Superior temporal gyrus (tissue), 1 donor: Measurements from ENCODE around the gene DRC7.

ENCODE experiments used
- DNase-seq: peaks from one replicate; pipeline ENCODE4 v3.0.0-alpha.2; 2016; ENCODE audit errors: extremely low spot score

DRC7 gene

DNA sequence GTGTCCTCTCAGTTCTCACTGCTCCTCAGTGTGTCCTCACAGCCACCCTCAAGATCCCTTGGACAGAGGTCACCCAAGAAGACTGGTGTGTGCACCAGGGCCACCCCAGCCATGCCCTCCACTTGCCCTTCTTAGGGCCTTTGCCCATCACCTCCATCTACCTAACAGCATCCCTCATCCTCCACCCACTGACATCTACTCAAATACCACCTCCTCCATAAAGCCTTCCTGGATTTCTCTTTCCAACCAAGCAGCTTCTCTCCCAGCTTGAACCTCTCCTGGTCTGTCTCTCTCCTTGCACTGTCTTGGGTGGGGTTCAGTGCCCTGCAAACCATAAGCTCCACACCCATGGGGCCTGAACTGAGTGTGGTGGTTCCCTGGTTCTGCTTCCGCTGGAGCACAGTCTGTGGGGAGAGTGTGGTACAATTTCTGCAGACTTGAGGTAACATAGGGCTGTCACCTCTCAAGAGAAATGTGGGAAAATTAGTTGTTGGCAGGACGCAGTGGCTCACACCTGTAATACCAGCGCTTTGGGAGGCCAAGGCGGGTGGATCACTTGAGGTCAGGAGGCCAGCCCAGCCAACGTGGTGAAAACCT, 55.3 kb downstream of the DRC7 start:
- no peak for DNase-seq

DNA sequence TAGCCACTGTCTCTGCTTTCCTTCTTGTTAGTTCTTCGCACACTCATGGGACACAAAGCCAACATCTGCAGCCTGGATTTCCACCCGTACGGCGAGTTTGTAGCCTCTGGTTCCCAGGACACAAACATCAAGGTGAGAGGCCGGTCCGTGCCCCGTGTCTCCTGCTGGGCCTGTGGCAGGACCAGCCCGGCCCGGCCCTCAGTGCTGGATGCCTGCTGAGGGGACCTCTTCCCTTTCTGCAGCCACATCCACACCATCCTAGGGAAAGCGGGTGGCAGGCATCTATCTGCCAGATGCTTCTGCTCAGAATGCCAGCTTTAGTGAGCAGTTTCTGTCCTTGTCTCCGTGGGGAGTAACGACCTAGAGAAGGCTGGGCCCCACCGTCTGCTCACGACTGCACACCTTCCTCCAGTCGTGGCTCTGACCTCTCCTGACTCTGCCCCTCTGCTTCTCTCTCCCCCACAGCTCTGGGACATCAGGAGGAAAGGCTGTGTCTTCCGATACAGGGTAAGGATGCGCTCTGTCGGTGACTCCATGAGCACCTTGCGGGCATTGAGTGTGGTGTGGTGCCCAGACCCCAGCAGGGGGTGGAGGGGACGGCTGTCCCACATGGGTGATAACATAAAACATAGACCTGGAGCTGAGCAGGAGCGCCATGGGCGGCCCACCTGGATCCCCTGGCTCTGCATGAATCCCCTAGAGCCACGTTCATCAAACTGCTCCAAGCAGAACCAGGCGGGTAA, 56.4 kb downstream of the DRC7 start:
- no peak for DNase-seq

DNA sequence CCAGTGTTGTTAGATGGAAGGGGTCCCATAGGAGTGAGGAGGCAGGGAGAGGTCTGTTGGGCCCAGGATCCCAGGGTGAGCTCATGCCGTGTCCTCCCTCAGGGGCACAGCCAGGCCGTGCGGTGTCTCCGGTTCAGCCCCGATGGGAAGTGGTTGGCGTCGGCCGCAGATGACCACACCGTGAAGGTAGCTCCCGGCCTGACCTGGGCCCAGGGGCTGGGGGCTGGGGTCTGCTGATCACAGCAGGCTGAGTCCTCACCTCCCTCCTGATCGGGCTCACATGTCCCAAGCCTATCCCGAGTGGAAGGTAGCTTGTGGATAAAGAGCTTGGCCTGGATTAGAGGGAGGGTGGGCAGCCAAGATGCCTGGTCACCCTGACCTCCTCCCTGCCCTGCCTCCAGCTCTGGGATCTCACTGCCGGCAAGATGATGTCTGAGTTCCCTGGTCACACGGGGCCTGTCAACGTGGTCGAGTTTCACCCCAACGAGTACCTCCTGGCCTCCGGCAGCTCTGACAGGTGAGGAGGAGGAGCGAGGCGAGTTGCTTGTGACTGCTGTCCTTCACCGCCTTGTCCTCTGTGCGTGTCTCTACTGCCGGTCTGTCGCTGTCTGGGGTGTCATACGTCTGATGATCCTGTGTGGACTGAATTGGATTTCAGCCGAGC, 57.1 kb downstream of the DRC7 start:
- DNase-seq = no peak

DNA sequence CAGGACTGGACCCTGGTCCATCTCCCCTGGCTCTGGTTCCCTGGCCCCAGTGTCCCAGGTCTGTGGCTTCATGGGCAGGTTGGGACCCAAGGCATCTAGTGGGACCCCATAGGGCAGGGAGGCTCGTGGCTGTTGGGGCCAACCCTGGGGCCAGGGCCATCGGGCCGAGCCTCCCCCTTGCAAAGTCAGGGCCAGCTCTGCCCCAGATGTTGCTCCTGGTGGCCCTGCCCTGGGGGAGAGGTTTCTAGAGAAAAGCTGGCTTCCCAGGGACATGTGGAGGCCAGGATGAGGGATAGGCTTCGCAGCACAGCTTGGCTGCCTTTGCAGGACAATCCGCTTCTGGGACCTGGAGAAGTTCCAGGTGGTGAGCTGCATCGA, 57.6 kb downstream of the DRC7 start:
- no peak for DNase-seq

DNA sequence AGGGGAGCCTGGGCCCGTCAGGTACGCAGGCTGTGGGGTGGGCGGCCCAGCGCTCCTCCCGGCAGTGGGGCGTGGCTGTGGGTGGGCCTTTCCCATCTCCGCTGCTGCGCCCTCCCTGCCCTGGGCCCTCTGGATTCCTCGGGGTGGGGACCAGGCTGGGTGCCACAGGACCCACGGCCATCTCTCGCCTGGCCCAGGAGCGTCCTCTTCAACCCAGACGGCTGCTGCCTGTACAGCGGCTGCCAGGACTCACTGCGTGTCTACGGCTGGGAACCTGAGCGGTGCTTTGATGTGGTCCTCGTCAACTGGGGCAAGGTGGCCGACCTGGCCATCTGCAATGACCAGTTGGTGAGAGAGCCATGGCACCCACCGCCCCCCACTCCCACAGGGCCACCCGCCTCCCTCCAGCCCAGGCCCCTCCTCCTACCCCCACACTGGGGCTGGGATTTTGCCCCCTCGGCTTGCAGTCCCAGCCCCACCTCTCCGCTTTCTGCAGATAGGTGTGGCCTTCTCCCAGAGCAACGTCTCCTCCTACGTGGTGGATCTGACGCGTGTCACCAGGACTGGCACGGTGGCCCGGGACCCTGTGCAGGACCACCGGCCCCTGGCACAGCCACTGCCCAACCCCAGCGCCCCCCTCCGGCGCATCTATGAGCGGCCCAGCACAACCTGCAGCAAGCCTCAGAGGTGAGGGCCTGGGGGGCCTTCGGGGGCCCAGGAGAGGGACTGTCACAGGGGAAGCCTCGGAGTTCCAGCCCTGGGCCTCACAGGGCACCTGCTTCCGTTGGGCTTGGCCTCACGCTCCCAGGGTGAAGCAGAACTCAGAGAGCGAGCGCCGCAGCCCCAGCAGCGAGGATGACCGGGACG, 58.2 kb downstream of the DRC7 start:
- no peak for DNase-seq

DNA sequence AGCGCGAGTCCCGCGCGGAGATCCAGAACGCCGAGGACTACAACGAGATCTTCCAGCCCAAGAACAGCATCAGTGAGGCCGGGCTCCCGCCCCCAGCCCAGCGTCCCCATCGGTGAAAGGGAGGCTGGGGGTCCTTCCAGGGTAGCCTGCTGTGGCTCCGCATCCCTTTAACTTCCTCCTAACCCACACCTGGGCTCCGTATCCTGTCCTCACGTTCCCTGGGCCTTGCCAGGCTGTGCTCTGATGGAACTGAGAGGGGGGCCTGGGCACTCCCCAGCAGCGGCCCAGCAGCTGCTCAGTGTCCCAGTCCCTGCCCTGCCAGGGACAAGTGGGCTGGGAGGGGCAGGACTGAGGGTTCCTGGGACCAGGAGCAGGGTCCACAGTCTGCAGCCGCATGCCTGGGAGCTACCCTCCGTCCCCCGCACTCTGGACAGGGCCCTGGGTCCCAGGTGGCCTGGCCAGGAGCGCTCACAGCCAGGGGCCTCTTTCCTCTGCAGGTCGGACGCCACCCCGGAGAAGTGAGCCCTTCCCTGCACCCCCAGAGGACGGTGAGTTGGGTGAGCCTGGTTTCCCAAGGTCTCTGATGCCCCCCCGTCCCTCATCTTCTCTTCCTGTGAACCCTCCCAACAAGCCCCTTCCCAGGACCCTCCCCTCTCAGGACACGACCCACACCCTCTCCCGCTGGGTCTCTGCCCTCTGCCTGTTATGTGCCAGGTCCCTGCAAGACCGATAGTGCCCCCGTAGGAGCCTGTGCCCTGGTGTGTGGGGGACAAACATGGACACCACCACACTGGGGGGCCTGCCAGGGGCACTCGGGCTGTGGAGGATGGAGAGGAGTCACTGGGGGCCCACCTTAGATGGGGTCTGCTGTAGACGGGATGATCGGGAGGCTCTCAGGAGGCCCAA, 59.1 kb downstream of the DRC7 start:
- no peak for DNase-seq

DNA sequence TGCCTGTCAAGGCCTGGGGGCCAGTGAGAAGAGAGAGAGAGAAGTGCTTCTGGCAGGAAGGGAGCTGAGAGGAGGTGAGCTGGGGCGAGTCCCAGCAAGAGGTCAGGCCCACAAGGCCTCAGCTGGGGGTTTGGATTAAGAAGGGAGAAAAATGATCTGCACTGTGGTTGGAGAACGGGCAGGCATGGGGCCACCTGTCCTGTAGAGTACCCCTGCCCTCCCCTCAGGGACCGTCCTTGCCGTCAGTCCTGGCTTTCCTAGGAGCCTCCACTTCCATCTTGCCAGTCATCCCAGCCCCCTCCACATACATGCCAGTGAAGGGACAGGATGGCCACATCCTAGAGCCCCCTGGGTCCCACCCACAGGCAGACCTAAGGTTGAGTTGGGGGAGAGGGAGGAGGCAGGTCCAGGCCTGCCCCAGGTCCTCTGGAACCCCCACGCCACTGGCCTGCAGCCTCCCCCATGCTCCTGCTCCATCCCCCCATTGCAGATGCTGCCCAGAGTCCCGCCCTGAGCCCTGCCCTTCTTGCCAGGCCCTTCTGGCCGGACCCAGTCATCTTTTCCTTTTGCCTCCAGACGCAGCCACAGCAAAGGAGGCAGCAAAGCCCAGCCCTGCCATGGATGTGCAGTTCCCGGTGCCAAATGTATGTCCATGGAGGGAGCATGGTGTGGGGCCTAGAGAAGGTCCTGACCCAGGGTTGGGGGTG, 59.9 kb downstream of the DRC7 start:
- DNase-seq = no peak

DNA sequence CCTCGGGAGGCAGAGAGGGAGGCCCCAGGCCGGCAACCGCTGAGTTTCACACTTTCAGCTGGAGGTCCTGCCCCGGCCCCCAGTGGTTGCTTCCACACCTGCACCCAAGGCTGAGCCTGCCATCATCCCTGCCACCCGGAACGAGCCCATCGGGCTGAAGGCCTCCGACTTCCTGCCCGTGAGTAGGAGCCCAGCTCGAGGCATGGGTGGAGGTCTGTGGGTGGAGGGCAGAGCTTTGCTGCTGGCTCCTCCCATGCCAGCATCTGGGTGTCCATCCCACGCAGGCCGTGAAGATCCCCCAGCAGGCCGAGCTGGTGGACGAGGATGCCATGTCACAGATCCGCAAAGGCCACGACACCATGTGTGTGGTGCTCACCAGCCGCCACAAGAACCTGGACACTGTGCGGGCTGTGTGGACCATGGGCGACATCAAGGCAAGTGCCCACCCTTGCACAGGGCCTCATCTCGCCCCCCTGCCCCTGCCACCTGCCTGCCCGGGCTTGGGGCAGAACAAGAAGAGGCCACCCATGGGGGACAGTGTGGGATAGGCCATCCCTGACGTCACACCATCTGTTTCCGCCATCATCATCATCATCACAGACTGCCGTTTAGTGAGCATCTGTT, 60.6 kb downstream of the DRC7 start:
- DNase-seq = no peak

DNA sequence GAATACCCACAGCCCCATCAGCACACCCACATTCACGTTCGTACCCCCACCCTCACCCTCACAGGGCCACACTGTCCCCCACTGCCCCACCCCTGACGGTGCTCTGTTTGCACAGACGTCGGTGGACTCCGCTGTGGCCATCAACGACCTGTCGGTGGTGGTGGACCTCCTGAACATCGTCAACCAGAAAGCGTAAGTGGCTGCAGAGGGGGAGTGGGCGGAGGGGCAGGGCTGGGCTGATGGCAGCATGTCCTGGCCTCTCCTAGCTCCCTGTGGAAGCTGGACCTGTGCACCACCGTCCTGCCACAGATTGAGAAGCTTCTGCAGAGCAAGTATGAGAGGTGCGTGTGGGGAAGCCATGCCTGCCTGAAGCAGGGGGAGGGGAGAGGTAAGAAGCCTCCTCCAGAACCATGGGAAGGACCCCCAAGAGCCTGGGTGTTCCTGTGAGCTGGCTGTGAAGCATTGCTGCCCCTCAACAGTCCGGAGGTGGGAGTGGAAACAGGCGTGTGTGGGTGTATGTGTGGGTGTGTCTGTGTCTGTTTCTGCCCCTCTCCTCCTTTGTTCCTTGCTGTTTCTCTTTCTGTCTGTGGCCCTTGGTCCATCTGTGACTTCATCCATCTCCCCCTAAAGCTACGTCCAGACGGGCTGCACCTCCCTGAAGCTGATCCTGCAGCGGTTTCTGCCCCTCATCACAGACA, 61.3 kb downstream of the DRC7 start:
- no peak for DNase-seq

DNA sequence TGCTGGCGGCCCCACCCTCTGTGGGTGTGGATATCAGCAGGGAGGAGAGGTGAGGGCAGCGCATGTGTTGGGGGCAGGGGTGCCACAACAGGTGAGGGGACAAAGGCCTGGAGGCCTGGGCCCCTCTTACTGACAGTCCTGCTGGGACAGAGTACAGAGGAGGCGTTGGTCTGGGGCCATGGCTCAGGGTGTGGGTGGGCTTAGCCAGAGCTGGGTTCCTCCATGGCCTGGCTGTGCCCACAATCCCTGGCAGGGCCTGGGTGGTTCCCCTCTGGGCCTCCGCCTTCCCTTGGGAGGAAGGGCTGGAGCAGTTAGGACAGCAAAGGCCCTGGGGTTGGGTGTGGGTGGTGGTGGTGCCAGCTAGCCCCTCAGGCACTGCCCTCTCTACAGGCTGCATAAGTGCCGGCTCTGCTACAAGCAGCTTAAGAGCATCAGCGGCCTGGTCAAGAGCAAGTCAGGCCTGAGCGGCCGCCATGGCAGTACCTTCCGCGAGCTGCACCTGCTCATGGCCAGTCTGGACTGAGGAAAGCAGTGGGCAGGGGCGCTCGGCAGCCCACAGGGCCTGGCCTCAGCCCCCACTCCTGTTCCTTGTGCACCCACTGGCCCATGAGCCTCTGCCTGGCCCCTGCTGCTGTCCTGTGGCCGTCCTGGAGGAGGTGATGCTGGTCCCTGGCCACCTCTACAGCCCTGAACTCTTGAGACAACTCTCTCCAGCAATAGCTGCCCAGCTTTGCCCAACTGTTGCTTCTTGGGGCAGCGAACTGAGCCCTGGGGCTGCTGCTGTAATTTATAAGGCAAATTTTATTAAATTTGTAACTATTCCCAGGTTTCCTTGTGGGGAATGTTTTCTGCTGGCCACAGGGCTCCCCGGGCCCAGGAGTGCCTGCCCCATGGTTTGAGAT, 62.1 kb downstream of the DRC7 start:
- no peak for DNase-seq

DNA sequence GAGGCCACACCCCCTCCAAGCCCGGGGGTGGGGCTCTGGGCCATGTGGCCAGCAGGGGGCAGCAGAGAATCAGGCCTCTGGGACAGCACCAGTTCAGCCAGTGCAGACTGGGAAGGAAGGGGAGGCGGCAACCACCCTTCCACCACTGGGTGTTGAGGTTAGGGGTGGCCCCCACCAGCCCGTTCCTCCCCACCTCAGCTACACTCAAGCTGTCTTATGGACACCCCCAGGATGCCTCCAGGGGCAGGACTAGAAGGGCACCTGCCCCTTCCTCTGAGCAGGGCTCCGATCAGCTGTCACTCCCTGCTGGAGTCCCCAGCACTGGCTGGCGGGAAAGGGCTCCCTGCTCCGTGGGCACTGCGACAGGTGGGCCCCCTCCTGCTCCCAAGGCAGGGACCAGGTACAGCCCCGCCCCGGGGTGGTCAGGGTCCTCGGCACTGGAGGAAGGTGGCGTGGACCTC, 62.8 kb downstream of the DRC7 start:
- DNase-seq = peak; percentile 91

DNA sequence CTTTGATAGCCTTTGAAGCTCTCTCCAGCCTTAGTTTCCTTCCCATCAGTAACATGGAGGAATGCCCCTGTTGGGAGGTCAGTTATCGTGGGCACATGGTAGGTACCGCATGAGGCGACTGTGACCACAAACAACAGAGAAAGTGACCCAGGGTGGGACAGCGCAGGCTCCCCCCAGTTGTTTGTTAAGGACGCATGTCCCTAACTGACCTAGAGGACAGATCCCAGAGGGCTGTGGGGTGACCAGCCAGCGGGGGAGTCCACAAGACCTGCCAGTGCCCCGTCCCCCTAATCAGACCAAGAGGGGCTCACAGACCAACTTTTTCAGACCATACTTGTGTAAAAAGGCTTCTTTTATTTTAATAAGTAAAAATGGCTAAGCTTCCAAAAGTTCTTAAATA, 63.3 kb downstream of the DRC7 start:
- DNase-seq = no peak

DNA sequence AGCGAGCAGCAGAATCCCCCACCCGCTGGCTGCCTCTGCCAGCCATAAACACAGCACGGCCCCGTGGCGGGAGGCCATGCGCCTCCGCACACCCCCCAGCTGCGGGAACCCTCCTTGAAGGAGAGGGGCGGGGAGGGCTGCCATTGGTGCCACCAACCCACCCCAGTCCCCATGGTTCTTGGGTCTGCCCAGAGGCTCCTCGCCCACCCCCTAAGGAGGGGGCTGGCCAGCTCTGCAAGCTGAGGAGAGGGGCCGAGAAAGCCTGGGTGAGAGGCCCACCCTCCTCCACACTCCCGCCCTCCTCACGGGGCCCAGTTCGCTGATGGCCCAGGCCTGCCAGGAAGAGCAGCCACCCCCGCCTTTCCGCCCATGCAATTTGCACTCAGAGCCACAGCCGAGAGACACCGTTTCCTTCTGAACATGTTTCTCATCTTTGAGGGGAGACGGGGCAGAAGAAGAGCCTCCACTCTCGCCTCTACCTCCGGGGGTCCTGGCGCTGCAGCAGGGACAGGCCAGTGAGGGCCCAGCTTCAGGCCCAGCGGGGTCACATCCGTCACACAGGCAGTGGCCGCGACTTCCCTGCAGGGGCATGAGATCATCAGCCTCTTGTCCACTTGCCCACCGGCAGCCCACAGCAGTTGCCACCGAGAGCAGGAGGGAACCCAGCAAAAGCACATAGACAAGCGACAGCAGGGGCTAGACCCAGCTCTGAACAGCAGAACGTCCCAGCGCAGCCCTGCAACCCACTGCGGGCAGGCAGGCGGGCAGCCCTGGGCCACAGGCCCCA, 63.9 kb downstream of the DRC7 start:
- no peak for DNase-seq

DNA sequence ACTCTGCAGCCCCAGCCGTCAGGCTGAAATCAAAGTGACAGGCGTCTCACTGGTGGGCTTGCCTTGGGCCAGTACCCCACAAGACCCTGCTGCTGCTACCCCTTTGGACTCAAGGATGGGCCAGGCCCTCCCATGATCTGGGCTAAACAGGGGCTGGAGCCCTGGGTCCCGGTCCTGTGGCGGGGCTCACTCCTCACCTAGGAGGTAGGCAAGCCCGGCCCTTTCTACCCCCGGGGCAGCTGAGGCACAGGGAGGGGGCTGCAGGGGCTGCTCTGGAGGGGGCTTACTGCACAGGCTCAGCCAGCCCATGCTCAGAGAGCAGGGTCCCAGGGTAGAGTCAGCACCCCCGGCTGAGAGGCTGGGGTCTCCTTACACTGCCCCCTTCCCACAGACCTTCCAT, 64.5 kb downstream of the DRC7 start:
- DNase-seq = no peak

DNA sequence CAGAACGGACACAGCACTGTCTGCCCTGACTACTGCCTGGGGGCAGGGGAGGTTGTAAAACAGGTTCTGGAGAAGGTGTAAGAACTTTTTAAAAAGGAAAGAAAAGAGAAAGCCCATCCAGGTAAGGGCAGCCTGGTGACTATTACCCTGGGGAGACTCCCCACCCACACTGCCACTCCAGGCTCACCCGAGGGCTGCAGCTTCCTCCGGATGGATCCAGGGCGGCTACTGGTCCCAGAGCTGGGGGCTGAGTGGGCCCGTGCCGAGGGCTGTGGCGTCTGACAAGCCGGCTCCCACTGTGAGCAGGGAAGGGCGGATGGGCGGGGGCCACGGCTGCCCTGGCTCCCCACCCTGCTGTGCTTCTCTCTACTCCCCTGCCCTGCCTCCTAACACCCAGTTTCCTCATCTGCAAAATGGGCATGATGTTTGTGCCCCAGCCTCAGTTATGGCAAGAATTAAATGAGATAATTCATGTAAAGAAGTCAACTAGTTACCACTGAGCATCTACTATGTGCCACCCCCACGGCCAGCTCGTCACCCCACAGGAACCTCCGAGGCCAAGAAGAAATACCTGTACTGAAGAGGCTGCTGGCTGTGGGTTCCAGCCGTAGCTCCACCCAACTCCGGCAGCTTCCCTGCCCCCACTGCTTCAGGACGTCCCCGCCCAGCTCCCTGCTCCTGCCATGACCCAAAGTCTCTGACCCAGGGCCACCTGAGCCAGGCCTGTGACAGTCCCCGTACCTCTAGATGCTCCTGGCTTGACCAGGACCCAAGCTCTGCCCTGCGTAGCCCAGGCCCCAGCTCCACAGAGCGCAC, 65.1 kb downstream of the DRC7 start:
- DNase-seq = no peak

DNA sequence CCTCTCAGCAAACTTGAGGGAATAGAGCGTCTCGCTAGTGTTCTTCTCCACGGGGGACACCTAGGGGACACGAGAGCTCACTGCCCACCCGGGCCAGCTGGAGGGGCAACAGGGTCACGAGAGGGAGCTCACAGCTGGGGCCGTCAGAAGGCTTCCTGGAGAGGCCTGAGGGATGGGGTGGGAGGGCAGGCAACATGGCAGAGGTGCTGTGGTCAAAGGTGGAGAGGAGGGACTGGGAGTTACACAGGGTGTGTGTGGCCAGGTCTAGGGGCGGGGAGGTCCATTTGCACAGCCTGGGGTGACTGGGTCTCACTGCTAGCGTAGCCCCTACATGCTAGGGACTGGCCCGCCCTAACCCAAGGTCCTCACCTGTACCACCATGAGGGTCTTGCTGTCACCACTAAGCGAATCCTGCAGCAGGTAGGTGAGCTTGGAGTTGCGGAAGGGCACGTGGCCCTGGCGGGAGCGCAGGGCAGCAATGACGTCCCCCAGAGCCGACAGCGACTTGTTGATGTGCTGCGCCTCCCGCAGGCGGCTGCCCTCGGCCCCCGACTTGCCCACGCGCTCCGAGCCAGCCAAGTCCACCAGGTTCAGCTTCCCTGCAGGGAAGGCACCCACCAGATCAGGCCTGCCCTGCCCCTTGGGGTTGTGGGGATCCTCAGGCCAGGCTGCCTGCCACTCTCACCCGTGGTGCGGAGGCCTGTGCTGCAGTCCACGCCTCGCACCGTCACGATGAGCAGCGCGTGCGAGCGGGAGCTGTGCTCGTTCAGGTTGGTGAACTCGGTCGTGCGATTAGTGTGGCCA, 66.0 kb downstream of the DRC7 start:
- no peak for DNase-seq
